ENCODE results near the gene RFTN1.

Gene RFTN1

DNA sequence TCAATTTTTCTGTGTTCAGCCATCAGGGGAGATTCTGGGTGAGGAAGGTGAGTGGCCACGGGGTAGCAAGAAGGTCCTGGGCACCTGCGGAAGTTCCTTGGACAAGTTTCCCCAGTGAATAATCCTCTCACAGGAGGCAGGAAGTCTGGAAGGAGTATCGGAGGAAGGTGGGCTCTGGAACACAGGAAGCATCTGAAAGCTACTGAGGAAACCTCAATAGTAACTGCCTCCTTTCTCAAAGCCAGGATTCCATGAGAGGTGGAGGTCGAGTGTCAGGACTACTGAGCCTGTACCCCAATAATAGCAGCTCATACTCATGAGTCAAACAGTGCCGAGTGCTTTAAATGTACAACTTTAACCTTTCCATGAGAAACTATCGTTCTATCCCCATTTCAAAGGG lies 137.6 kb downstream of the RFTN1 start:
- no peak for DNase-seq (ENCODE audit: low spot score)

DNA sequence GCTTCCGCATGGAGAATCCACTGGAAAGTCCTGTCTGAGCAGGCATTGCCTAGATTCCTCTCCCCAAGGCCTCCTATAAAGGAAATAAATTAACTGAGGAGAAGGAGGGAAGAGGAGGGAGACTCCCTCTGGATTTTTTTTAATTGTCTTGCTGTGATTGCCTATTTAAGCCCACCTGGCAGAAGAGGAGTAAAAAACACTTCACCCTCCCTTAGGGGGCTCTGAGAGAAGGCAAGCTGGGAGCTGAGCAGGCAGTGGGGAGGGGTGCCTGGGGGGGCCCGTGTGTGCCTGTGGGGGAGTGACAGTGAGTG lies 138.6 kb downstream of the RFTN1 start:
- no peak for DNase-seq (ENCODE audit: low spot score)

DNA sequence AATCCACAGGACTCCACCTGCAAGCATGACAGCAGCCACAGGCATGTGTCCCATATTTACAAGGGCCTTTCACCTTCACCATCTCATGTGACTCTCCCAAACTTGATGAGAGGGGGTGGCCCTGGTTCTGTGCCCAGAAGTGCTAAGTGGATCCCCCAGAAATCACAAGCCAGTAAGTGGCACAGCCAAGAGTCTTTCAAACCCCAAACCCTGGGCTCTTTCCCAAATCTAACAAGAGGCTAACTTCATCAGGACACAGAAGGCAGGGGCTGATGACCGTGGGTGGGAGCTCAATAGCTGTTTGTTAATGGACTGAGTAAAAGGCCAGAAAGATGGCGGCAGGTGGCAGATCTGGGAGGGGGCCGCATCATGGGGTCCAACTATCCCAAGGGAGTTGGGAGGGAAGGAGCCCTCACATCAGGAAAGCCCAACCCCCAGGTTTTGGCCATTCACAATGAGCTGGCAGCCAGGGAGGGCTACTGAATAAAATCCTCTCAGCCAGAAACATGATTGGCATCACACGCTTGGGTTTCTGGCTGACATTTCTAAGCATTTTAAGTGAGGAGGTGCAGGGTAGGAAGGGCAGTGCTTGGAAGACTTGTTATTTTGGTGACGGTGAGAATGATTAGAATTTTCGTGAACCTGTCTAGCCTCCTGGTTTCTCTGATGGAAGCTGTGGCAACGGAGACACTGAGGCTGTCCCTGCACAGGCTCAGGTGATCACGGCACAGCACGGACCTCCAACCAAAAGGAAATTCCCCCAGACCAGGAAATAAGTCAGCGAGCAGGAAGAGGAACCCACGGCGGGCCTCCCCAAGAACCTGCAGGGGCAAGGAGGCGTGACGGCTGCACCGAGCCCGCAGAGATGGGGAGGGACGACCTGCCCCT lies 139.2 kb downstream of the RFTN1 start:
- no peak for DNase-seq (ENCODE audit: low spot score)

DNA sequence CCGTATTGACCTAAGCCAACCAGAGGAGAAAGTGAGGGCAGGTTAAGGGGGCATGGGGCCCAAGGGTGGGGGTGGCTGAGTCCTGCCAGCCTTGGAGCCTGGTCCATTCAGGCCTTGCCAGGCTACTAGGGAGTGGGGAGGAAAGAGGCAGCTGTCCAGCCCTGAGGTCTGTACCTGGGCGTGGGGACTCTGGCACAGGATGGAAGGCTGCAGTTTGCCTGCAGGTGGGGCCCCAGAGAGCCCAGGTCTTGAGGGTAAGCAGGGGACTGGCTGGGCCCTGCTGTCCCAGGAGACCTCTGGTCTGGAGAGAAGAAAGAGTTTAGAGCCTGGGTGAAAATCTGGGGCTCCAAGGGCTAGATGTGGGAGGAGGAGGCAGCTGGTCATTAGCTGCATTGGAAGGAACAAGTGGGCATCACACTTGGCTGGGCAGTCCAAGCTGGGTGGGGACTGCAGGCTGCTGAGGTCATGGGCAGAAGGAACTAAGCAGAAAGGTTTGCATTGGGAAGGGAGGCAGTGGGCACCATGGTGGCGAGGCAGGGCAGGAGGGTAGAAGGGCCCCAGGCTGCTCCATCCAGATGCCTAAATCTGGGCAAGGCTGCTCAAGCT lies 140.1 kb downstream of the RFTN1 start:
- DNase-seq (ENCODE audit: low spot score), result no peak

DNA sequence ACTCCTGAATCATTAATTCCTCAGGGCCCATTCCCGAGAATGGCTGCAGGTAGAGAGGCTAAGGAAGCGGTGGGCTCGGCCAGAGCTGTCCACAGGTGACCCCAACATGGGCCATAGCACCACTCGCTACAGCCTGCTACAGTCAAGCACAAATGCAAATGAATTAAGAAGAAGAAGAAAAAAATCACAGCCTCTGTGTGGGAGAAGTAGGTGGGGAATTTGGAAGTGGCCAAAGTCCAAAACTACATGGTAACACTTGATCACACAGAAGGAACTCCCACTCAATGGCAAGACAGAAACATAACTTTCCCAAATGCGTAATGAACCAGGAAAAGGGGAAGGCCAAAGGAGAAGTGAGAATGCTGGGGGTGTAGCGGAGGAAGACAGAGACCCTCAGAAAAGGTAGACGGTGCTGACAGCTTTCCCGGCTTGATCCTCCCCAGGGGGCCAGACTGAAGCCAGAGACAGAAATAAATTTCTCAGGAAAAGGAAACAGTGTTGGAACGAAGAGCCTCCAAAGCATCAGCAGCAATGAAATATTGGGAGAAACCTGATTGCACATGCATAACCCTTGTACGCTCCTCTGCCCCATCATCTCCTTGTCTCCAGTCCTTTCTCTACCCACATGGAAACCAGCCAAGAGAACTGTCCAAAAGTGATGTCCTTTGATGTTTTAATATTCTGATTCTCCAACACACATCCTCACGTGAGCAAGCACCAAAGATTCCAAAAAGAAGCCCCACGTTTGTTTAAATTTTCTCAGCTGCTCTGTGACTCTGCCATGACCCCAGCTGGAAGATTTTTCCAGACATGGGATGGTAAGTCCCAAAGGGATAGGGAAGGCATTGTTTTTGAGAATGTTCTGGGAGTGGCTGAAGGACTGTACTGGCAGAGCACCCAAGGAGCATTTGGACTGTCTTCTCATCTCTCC lies 140.9 kb downstream of the RFTN1 start:
- DNase-seq (ENCODE audit: low spot score), result no peak

DNA sequence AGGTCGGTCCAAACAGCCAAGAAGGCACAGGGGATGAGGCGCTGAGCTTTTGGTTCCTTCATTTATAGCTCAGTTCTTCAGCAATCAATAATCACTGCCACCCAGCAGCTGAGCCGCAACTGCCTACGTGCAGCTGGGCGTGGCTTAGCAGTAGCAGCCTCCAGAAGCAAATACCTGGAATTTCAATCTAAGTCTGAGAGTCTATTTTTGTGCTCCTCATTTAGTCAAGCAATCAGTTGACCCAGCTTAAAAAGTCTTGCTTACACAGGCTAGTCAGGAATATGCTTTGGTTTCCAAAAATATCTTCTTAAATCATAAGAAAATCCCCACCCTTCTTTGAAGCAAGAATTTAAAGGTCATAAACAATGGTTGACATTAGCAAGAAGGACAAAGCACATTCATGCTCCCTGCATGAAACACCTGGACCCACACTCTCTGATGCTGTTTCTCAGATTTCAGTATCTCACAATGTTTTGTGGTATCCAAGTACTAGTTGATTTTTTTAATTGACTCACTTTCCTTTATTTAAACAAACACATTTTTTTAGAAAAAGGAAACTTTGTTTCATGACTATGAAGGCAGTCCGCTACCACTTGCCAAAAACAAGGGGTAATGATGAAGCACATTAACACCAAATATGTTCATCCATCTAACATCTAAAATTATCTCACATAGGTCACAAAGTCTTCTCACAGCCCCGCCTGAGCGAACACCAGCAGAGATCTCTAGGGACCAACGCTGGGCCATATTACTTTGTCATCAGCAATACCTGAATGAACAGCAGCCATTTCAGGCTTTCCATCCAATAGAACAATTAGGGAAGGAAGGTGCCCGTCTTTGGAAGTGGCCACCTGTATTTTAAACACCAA lies 142.4 kb downstream of the RFTN1 start:
- no peak for DNase-seq (ENCODE audit: low spot score)

DNA sequence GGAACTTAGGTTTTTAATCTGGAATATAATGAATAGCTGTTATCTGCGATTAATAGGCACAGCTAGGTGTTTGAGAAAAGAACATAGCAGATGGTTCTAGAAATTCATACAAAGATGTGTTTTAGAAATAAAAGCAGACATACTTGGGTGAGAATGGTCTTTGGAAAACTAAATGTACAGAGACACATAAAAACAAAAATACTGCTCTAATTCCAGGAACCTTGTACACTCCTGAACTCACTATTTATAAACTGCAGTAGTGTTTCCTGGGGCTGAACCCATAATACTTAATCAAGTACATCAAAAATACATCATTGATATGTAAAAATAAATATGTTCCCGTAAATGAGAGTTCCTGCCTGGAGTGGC lies 143.0 kb downstream of the RFTN1 start:
- no peak for DNase-seq (ENCODE audit: low spot score)

DNA sequence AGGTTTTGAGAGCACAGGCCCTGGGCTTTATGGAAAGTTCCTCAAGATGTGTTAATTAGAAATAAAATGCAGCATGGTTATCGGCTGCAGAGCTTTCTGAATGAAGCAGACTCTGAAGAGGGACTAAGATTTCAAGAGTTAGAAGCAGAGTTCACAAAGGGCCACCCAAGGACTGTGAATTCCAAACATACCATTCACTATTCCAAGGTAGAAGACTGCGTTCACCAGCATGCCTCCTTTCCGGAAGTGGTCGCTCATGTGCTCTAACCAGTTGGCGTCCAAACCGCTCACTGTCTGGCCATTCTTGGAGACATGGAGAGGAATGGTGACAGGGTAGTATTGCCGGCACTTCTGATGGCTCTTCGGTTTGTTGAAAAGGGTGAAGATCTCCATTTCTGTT lies 143.6 kb downstream of the RFTN1 start:
- no peak for DNase-seq (ENCODE audit: low spot score)

DNA sequence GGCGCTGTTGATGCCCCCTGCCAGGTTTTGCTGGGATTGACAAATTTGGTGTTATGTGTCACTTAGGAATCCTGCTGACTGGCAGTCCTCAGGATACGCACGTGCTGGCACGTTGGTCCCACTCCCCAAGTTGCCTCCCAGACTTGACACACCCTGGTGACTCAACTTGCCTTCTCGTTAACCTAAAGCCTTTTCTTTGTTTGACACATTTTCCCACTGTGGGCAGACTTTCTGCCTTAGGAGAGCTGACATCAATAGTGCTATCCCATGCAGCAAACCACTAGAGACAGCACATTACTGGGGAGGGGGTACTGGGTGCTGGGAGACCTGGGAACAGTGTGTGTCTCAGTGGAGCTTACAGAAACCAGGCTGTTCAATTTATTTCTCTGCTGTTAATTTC lies 144.2 kb downstream of the RFTN1 start:
- DNase-seq (ENCODE audit: low spot score), result no peak

DNA sequence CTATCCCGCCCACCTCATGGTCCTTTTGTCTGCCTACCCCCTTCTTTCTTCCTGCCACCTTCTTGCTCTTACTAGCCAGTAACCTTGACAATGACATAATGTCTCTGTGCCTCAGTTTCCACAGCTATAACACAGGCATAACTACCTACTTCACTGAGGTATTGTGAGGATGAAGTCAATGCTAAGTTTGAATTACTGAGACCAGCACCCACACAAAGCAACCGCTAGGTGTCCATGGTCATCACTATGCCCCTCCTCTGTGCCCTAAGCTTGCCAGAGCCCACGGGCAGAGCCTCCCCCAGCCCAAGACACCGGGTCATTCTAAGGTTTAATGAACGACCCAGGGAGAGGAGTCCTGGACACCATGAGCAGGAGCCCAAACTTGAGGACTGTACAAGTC lies 146.9 kb downstream of the RFTN1 start:
- DNase-seq (ENCODE audit: low spot score), result no peak

DNA sequence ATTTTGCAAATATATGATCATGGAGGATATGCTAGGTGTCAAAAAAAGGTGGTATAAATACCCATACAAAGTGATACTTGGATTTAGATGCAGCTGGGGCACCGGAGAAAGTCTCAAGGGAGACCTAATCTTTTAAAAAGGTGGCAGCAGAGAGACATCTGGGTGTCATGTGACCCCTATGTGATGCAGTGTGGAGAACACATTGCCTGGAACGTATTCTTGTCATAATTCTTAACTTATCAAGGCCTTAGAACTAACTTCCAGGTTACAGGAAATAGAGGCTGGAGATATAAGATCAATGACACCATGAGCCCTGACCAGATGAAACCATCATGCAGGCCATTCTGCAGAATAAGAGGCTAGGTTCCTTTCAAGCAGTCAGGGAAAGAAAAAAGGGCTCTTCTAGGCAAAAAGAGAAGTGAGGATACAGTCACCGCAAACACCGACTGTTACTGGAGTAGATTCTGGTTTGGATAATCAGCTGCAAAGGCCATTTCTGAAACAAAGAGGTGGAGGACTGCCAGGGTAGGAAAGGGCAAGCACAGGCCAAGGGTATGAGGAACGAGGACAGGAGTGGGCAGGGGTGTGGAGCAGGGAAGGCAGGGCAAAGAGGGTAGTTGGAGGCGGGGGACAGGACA lies 147.9 kb downstream of the RFTN1 start:
- no peak for DNase-seq (ENCODE audit: low spot score)

DNA sequence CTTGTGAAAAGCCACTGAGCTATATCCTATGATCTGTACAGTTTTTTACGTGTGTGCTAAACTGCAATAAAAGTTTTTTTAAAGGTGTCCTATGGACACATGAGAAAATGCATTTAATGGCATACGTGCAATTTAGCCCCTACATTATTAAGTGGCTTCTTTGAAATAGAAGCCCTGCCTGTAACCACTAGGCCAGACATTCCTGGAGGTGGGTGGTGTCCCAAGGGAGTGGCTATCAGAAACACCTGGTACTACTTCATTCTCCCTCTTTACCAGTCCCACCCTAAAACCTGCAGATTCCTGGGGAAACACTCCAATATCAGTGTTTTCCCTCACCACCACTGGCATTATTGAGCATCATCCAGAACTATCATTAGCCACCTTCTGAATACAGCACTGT lies 148.5 kb downstream of the RFTN1 start:
- DNase-seq (ENCODE audit: low spot score), result no peak

DNA sequence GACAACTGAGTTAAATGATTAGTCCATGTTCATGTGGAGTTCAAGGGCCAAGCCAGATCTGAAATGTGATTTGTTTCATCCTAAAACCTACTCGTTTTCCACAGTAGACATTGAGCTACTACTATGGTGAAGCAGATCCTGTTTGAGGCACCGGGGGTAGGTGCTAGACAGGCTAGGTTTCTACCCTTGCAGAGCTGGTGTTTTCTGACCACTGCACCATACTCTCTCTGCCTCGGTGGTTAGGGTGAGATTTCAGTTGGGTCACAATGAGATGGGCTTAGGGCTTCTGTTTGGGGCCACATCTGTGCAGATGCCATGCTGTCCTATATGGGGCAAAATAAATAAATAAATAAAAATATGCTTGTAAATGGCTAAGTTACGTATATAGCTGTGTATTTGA lies 149.2 kb downstream of the RFTN1 start:
- DNase-seq (ENCODE audit: low spot score), result no peak

DNA sequence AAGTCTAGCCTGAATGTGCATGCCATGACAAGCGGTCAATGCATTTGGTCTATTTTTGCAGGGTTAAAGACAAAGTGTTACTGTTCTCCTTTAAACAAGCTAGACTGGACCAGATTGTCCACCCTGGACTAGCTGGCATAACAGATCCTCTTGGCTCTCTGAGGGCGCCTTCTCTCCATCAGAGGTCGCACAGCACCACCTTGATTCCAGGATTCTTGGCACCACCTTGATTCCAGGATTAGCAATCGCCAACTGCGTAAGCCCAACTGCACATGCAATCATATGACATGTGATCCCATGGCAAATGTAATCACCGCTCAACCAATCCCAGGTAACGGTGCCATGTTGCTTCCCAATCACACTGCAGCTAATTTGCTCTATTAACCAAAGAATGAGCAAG lies 149.9 kb downstream of the RFTN1 start:
- no peak for DNase-seq (ENCODE audit: low spot score)

DNA sequence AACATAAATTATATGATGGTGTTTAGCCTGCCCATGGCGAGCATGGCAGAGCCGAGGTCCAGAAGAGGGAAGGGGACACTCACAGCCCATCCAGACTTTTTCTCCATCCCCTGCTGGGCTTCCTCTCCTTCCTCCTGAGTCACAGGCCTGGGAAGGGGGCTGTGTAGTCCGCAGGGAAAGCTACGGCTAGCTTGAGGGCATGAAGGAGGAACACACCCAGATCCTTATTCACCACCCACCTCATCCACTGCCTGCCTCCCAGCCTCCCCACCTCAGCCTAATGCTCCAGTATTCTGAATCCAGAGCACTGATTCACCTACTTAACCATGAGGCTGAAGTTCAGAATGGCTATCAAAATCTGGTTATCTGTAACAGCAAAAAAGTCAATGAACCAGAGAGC lies 150.7 kb downstream of the RFTN1 start:
- DNase-seq (ENCODE audit: low spot score), result no peak

DNA sequence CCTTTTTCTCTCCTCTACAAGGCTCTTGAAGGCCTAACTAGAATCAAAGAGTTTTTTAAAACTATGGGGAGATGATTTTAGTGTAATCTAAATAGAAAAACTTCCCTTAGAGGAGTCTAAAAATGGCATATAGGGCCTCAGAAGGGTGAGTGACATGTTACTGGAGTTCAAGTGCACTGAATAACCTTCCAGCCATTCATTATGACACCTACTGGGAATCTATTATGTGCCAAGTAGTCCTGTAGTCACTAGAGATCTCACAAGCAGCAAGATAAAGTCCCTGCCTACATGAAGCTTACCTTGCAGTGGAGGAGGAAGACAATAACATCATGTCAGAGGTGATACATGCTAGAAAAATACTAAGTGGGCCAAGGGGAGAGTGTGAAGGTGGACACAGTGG lies 152.4 kb downstream of the RFTN1 start:
- DNase-seq (ENCODE audit: low spot score), result no peak

DNA sequence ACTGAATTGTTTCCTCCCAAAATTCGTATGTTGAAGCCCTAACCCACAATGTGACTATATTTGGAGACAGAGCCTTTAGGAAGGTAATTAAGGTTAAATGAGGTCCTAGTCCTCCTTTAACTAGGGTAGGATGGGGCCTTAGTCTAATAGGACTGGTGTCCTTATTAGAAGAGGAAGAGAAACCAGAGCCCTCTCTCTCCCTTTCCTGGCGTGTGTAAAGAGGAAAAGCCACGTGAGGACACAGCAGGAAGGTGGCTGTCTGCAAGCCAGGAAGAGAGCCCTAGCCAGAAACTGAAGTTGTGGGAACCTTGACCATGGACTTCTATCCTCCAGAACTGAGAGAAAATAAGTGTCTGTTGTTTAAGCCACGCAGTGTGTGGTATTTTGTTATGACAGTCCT lies 154.2 kb downstream of the RFTN1 start:
- no peak for DNase-seq (ENCODE audit: low spot score)

DNA sequence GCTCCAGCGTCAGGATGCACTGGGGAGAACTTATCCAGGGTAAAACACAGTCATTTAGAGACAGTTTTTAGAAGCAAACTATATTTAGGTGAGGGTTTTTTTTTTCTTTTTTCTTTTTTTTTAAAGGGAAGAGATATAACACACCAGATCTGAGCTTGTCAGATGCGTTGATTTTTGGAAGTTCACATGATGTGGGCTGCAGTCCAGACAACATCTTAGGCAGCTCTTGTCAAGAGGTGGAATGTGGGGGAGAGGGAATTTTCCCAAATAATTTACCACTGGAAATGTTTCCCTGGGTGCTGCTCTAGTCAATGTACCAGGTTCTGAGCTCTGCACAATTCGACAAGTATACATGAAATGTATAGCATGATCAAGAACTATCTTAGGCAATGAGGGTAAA lies 155.2 kb downstream of the RFTN1 start:
- DNase-seq (ENCODE audit: low spot score), result no peak

DNA sequence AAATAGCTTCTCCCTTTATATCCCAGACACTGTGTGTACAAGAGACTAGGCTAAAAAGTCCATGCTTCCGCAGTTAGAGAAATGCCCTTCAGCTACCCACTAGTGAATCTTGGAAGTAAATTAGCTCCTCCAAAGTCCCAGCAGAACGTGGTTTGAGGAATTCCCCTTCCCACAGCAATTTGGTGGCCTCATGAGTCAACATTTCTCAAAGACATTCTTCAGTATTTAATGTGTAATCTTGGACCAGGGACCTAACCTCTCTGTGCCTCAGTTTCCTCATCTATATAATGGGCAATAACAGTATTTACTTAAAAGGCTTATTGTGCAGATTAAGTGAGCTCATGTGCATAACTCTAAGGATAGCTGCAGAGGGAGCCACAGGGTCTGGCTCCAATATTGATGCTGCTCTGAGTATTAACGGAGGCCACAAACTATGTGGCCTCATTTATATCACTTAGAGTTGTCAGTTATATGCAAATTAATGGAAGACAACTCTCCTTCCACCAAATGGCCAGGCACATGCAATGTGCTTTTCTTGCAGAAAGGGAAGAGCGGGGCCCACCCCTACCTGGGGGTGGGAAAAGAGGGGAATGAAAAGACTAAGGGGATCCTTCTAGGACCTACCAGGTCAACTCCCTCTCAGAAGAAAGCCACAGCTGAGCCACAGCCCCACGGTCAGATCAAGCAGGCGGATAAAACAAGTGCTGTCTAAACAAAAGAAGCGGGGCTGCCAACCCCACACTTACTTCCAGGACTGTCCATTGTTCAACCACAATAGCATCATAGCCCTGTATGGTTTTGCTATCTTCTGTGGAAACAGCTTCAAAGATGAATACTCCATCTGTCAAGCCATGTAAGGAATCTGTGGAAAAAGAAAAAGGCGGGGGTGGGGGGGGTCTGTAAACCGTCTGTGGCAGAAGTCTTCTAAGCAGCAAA lies 156.0 kb downstream of the RFTN1 start:
- DNase-seq (ENCODE audit: low spot score), result no peak

DNA sequence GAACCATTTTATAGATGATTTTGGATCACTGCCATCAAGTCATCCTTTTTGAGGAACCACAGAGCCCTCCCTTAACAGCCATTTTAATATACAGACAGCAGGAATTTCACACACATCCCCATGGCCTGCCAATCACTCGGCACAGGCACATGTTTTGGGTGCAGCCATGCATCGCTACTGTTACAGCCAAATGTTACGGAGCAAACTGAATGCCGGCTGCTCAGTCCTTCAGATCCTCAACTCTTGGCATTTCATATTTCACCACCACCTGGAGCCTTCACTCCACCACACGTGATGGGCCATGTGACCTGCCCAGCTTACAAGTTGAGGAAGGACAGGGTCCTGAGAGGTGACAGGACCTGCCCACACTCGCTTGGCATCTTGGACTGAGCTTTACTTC lies 157.7 kb downstream of the RFTN1 start:
- DNase-seq (ENCODE audit: low spot score), result no peak

Measured in D341Med (cell line).